Glutamatergic neuron (in vitro differentiated cells): Measurements from ENCODE around the gene PLEKHH2. TPM values are rescaled to one million over a fixed set of nuclear protein-coding genes. Genes with fewer than 3 reads are reported as not detected.
A peak's percentile ranks its signal among the peaks of the same experiment; 100 is the strongest.

Source experiments
- DNase-seq: peaks from one replicate; pipeline ENCODE4 v3.0.0; 2022
- H3K27ac Mint-ChIP-seq: one replicate; pipeline ENCODE4 v1.8.0; 2020; ENCODE audit warnings: mild to moderate bottlenecking, mixed read lengths, inconsistent platforms; ENCODE audit not compliant: unreplicated experiment
- H3K27me3 Mint-ChIP-seq: one replicate; pipeline ENCODE4 v1.8.0; 2020; ENCODE audit warnings: mild to moderate bottlenecking, moderate library complexity, mixed read lengths, inconsistent platforms; ENCODE audit not compliant: unreplicated experiment
- H3K36me3 Mint-ChIP-seq: one replicate; pipeline ENCODE4 v1.8.0; 2020; ENCODE audit warnings: mild to moderate bottlenecking, mixed read lengths, inconsistent platforms; ENCODE audit not compliant: unreplicated experiment
- H3K4me1 Mint-ChIP-seq: one replicate; pipeline ENCODE4 v1.8.0; 2020; ENCODE audit warnings: mild to moderate bottlenecking, low read depth, mixed read lengths, inconsistent platforms; ENCODE audit not compliant: unreplicated experiment
- H3K4me3 Mint-ChIP-seq: one replicate; pipeline ENCODE4 v1.8.0; 2020; ENCODE audit warnings: mild to moderate bottlenecking, mixed read lengths, inconsistent platforms; ENCODE audit not compliant: unreplicated experiment
- H3K9me3 Mint-ChIP-seq: one replicate; pipeline ENCODE4 v1.8.0; 2020; ENCODE audit warnings: mild to moderate bottlenecking, moderate library complexity, mixed read lengths, inconsistent platforms; ENCODE audit not compliant: unreplicated experiment
- total RNA-seq: library from RNA; stranded (reverse); fragmentation: NEBNext Ultra II Directional; extraction: Animal tissue kit (Norgen Biotek cat#: 25700); gene quantifications from one replicate; pipeline ENCODE4 v1.2.1, GENCODE V29; 2021; ENCODE audit not compliant: unreplicated experiment
- TF ChIP-seq, protein P1 (sequence below): fragments of 200-600 bp; sonication (generic); IDR thresholded peaks from one replicate; pipeline ENCODE4 v1.5.0; 2021; ENCODE audit not compliant: partially characterized antibody, unreplicated experiment

The PLEKHH2 gene
- total RNA-seq, 1 donor from 2014 or later = 0.71 TPM

DNA sequence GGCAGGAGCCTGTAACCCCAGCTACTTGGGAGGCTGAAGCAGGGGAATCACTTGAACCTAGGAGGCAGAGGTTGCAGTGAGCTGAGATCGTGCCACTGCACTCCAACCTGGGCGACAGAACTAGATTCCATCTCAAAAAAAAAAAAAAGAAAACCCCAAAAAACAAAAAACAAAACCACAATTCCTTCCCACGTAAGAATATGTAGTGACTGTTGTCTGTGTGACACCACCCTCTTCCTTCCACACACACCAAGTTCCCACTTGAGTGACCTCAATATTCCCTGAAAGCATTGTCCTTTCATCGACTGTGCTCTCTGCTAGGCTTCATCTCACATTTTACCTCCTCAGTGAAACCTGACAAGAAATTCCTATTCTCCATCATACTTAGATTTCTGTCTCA, 32.4 kb upstream of the PLEKHH2 start:
- Mint-ChIP-seq H3K9me3 (no peaks in the 10 kb centered on the region), H3K27ac (no peak overlapping the region), H3K27me3 (peaks cover 3% of the 10 kb centered on the region), H3K36me3 (no peaks in the 10 kb centered on the region), H3K4me1 (no peaks in the 10 kb centered on the region), H3K4me3 (no peak overlapping the region)
- DNase-seq = no peak
- TF ChIP-seq, protein P1, sequence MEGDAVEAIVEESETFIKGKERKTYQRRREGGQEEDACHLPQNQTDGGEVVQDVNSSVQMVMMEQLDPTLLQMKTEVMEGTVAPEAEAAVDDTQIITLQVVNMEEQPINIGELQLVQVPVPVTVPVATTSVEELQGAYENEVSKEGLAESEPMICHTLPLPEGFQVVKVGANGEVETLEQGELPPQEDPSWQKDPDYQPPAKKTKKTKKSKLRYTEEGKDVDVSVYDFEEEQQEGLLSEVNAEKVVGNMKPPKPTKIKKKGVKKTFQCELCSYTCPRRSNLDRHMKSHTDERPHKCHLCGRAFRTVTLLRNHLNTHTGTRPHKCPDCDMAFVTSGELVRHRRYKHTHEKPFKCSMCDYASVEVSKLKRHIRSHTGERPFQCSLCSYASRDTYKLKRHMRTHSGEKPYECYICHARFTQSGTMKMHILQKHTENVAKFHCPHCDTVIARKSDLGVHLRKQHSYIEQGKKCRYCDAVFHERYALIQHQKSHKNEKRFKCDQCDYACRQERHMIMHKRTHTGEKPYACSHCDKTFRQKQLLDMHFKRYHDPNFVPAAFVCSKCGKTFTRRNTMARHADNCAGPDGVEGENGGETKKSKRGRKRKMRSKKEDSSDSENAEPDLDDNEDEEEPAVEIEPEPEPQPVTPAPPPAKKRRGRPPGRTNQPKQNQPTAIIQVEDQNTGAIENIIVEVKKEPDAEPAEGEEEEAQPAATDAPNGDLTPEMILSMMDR = no peak

DNA sequence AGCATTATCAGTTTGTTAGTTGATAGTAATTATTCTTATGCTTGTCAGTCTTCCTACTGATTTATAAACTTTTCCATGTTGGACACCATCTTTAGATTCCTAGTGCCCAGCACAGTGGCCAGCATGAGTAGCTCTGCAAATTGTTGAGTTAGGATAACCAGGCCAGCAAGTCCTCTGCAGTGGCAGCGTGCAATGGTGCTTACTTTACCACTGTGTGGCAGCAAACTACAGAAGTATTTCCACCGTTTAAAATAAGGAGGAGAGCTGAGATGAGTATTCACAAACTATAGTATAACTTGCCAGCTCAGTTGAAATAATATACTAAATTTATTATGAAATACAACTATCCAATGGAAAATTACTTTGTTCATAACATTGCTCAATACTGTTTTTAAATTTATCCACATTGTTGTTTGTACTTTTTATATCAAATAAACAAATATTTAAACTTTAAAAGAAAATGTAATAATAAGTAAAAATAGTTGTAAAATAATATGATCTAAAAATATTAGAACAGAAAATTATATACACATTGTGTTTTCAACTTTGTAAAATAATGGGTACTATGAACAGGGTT, 31.9 kb upstream of the PLEKHH2 start:
- H3K27me3 Mint-ChIP-seq = peaks cover 1% of the 10 kb centered on the region
- no peaks in the 10 kb centered on the region for H3K9me3 Mint-ChIP-seq
- no peak overlapping the region for H3K27ac Mint-ChIP-seq
- H3K4me1 Mint-ChIP-seq = no peaks in the 10 kb centered on the region
- peak; percentile 38 for DNase-seq
- TF ChIP-seq, protein P1 = peak; percentile 14
- no peak overlapping the region for H3K4me3 Mint-ChIP-seq
- no peaks in the 10 kb centered on the region for H3K36me3 Mint-ChIP-seq

DNA sequence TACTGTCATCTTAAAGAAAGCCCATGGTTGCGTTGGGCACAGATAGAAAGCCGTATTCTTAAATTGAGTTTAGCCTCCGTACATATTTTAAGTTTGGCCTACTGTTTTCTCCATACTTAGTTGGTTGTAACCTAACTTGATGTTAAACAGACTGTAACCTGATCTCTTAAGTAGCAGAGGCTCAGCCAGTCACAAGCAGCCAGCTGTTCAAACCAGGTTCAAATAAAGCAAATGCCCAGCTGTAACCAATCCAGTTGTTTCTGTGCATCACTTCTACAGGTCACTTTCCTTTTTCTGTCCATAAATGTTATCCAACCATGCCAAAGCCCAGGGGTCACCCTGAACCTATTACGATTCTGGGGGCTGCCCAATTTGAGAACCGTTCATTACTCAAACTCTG, 31.2 kb upstream of the PLEKHH2 start:
- Mint-ChIP-seq H3K9me3 (no peaks in the 10 kb centered on the region), H3K27ac (no peak overlapping the region), H3K27me3 (peaks cover 1% of the 10 kb centered on the region), H3K4me1 (no peaks in the 10 kb centered on the region), H3K4me3 (no peak overlapping the region), H3K36me3 (no peaks in the 10 kb centered on the region)
- TF ChIP-seq, protein P1 = no peak
- no peak for DNase-seq

DNA sequence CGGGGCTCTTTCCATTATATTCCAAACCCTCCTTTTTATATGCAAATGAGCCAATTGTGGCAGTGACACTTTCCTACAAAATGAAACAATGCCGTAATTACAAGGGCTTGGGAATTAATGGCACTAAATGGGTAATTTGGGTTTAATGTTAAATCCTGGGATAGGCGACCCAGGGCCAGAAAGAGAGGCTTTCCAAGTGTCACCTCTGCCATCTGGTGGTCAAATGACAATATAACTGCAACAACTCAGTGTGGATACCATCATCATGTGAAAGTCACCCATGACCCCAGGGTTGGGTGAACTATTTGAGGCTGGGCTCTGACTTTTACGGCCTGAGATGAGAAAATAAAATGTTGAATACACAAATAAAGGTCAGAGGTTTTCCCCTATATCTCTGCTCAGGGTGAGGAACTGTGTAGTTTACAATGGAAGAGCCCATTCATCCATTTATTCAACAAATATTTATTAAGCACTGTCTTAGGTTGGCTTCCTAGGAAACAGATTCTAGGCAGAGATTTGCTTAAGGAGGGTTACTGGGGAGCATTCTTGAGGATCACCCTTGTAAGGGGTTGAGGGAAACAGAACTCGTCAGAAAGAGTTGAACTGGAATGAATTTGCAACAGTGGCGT, 27.7 kb upstream of the PLEKHH2 start:
- no peak overlapping the region for H3K27ac Mint-ChIP-seq

DNA sequence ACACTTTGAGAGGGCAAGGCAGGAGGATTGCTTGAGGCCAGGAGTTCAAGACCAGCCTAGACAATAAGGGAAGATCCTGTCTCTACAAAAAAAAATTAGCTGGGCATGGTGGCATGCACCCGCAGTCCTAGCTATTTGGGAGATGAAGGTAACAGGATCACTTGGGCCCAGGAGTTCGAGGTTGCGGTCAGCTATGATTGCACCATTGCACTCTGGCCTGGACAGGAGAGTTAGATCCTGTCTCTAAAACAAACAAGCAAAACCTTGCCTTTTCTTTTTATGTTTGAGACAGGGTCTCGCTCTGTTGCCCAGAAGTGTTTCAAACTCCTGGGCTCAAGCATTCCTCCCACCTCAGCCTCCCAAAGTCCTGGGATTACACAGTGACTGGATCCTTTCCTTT, 26.7 kb upstream of the PLEKHH2 start:
- Mint-ChIP-seq H3K4me1 (peaks cover 4% of the 10 kb centered on the region), H3K27ac (no peak overlapping the region), H3K4me3 (no peak overlapping the region), H3K9me3 (peaks cover 2% of the 10 kb centered on the region), H3K36me3 (no peaks in the 10 kb centered on the region), H3K27me3 (peaks cover 2% of the 10 kb centered on the region)
- DNase-seq = no peak
- TF ChIP-seq, protein P1 = no peak

More for the DNA sequence above, 27.7 kb upstream of the PLEKHH2 start:
- peak; percentile 17 for DNase-seq
- TF ChIP-seq, protein P1 = peak; percentile 73
- Mint-ChIP-seq H3K4me3 (no peak overlapping the region), H3K27me3 (peaks cover 1% of the 10 kb centered on the region), H3K4me1 (peaks cover 4% of the 10 kb centered on the region), H3K9me3 (no peaks in the 10 kb centered on the region), H3K36me3 (no peaks in the 10 kb centered on the region)
